Nephron (organoid): Measurements from ENCODE around the gene FLRT2.
A peak's percentile ranks its signal among the peaks of the same experiment; 100 is the strongest.

Experiments used
- H3K27ac Mint-ChIP-seq, 3 experiments: 2 replicates each; pipeline ENCODE4 v1.8.0; 2020; ENCODE audit warnings: mixed read lengths in 3 of 3, mild to moderate bottlenecking in 2 of 3, moderate library complexity in 1 of 3
- H3K27me3 Mint-ChIP-seq: 2 replicates; pipeline ENCODE4 v1.8.0; 2021; ENCODE audit warnings: low read depth, mild to moderate bottlenecking, moderate library complexity, mixed read lengths
- H3K36me3 Mint-ChIP-seq: 2 replicates; pipeline ENCODE4 v1.8.0; 2020; ENCODE audit warnings: low read depth, mixed read lengths
- H3K4me1 Mint-ChIP-seq: 2 replicates; pipeline ENCODE4 v1.8.0; 2020; ENCODE audit warnings: mixed read lengths
- H3K4me3 Mint-ChIP-seq, 3 experiments: 2 replicates each; pipeline ENCODE4 v1.8.0; 2020; ENCODE audit warnings: mild to moderate bottlenecking in 3 of 3, mixed read lengths in 3 of 3, moderate library complexity in 2 of 3
- H3K9me3 Mint-ChIP-seq: 2 replicates; pipeline ENCODE4 v1.8.0; 2020; ENCODE audit warnings: mixed read lengths
- CTCF ChIP-seq, 3 experiments: fragments of 200-600 bp; sonication (generic); IDR thresholded peaks; one replicate each; pipeline ENCODE4 v1.5.0; 2021; ENCODE audit warnings: antibody characterized with exemption in 3 of 3; ENCODE audit not compliant: unreplicated experiment in 3 of 3

The FLRT2 gene

GRCh38 chr14:85634205-85634604 lies 104.3 kb downstream of the FLRT2 start:
- no peaks in the 10 kb centered on the region for H3K4me1 Mint-ChIP-seq

GRCh38 chr14:85644211-85644610 lies 114.3 kb downstream of the FLRT2 start:
- no peak for TF ChIP-seq CTCF (IDR thresholded peaks at IDR 0.05; ENCODE audit: unreplicated experiment in 3 of 3)
- H3K36me3 Mint-ChIP-seq, result no peaks in the 10 kb centered on the region
- peaks cover 3% of the 10 kb centered on the region for H3K9me3 Mint-ChIP-seq
- H3K27ac Mint-ChIP-seq, result no peak overlapping the region
- no peaks in the 10 kb centered on the region for H3K27me3 Mint-ChIP-seq
- no peaks in the 10 kb centered on the region for H3K4me1 Mint-ChIP-seq
- no peak overlapping the region for H3K4me3 Mint-ChIP-seq

More at GRCh38 chr14:85634205-85634604, 104.3 kb downstream of the FLRT2 start:
- Mint-ChIP-seq H3K27ac (peak overlapping the region; percentile 6 to 35 (median 14)), H3K4me3 (no peak overlapping the region), H3K9me3 (no peaks in the 10 kb centered on the region), H3K27me3 (no peaks in the 10 kb centered on the region), H3K36me3 (no peaks in the 10 kb centered on the region)
- TF ChIP-seq CTCF (IDR thresholded peaks at IDR 0.05; ENCODE audit: unreplicated experiment in 3 of 3), result no peak

- no peak overlapping the region for H3K4me3 Mint-ChIP-seq
- no peaks in the 10 kb centered on the region for H3K27me3 Mint-ChIP-seq
- no peaks in the 10 kb centered on the region for H3K4me1 Mint-ChIP-seq
- no peaks in the 10 kb centered on the region for H3K36me3 Mint-ChIP-seq
- H3K9me3 Mint-ChIP-seq, result no peaks in the 10 kb centered on the region
- no peak for TF ChIP-seq CTCF (IDR thresholded peaks at IDR 0.05; ENCODE audit: unreplicated experiment in 3 of 3)
- H3K27ac Mint-ChIP-seq, result no peak overlapping the region
Observed at GRCh38 chr14:85653029-85653428, 123.1 kb downstream of the FLRT2 start.

GRCh38 chr14:85660243-85660922 lies 130.4 kb downstream of the FLRT2 start:
- Mint-ChIP-seq H3K27ac (no peak overlapping the region), H3K4me3 (no peak overlapping the region), H3K36me3 (no peaks in the 10 kb centered on the region), H3K4me1 (no peaks in the 10 kb centered on the region), H3K9me3 (no peaks in the 10 kb centered on the region), H3K27me3 (no peaks in the 10 kb centered on the region)
- TF ChIP-seq CTCF (IDR thresholded peaks at IDR 0.05; ENCODE audit: unreplicated experiment in 3 of 3), result no peak

- Mint-ChIP-seq H3K27ac (no peak overlapping the region), H3K4me1 (no peaks in the 10 kb centered on the region), H3K4me3 (no peak overlapping the region), H3K36me3 (no peaks in the 10 kb centered on the region), H3K9me3 (no peaks in the 10 kb centered on the region), H3K27me3 (no peaks in the 10 kb centered on the region)
- no peak for TF ChIP-seq CTCF (IDR thresholded peaks at IDR 0.05; ENCODE audit: unreplicated experiment in 3 of 3)
Observed at GRCh38 chr14:85662096-85662495, 132.2 kb downstream of the FLRT2 start.

- no peaks in the 10 kb centered on the region for H3K36me3 Mint-ChIP-seq
- H3K9me3 Mint-ChIP-seq, result no peaks in the 10 kb centered on the region
- H3K4me1 Mint-ChIP-seq, result no peaks in the 10 kb centered on the region
- H3K4me3 Mint-ChIP-seq, result no peak overlapping the region
- H3K27me3 Mint-ChIP-seq, result no peaks in the 10 kb centered on the region
- H3K27ac Mint-ChIP-seq, result no peak overlapping the region
- TF ChIP-seq CTCF (IDR thresholded peaks at IDR 0.05; ENCODE audit: unreplicated experiment in 3 of 3), result no peak
Observed at GRCh38 chr14:85663256-85663655, 133.3 kb downstream of the FLRT2 start.
